Right lobe of liver (tissue), 4 donors: ENCODE results near the gene BNIP3.
"Not testable (repeated sequence)": the region's sequence is repeated elsewhere in the genome, so short reads cannot be mapped to it uniquely, and the experiment has no call there.

Experiments used
- POLR2A ChIP-seq: fragments of 450-650 bp; IDR thresholded peaks from one replicate; pipeline ENCODE4 v1.6.1; 2017; ENCODE audit warnings: antibody characterized with exemption, mild to moderate bottlenecking
- TF ChIP-seq, protein P1 (sequence below), 4 donors: fragments of 200-600 bp in 3 of 4; fragments of 450-650 bp in 1 of 4; IDR thresholded peaks; one replicate each; pipeline versions ENCODE4 v1.5.1 to v1.8.0; 2016 to 2022; ENCODE audit warnings: antibody characterized with exemption in 4 of 4, mild to moderate bottlenecking in 2 of 4
- donor health status: DM: no; HTN: no; CAD: no.
- donor health status: DM: no; HTN: no; CAD: no.
- donor health status: DM: no; HTN: yes; CAD: no.

DNA sequence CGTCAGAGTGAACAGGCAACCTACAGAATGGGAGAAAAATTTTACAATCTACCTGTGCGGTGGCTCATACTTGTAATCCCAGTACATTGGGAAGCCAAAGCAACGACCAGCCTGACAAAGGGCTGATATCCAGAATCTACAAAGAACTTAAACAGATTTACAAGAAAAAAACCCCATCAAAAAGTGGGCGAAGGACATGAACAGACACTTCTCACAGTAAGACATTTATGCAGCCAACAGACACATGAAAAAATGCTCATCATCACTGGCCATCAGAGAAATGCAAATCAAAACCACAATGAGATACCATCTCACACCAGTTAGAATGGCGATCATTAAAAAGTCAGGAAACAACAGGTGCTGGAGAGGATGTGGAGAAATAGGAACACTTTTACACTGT is 5.6 kb upstream of the BNIP3 start:
- TF ChIP-seq, protein P1, sequence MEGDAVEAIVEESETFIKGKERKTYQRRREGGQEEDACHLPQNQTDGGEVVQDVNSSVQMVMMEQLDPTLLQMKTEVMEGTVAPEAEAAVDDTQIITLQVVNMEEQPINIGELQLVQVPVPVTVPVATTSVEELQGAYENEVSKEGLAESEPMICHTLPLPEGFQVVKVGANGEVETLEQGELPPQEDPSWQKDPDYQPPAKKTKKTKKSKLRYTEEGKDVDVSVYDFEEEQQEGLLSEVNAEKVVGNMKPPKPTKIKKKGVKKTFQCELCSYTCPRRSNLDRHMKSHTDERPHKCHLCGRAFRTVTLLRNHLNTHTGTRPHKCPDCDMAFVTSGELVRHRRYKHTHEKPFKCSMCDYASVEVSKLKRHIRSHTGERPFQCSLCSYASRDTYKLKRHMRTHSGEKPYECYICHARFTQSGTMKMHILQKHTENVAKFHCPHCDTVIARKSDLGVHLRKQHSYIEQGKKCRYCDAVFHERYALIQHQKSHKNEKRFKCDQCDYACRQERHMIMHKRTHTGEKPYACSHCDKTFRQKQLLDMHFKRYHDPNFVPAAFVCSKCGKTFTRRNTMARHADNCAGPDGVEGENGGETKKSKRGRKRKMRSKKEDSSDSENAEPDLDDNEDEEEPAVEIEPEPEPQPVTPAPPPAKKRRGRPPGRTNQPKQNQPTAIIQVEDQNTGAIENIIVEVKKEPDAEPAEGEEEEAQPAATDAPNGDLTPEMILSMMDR (IDR thresholded peaks at IDR 0.05): not testable (repeated sequence)
- not testable (repeated sequence) for TF ChIP-seq POLR2A
